GM12878 (cell line): ENCODE results near the gene IGFLR1. TPM values are rescaled to one million over a fixed set of nuclear protein-coding genes. Genes with fewer than 3 reads are reported as not detected.

Experiments
- ATAC-seq: fragments of 200-7000 bp; cut with Tn5 transposase; 3 replicates; pipeline ENCODE4 v1.9.1; 2020; ENCODE audit warnings: mild to moderate bottlenecking, moderate library complexity
- BruUV-seq: library from RNA; stranded (reverse); fragments of 400-500 nt; replicated peaks from 2 replicates; lab custom pipeline; 2021; lab: Mats Ljungman, UMichigan
- CTCF ChIA-PET: fragments of 300-600 bp; sonication (Branson Sonifier 250); formaldehyde crosslinking; extraction: SDS; loops from one replicate; lab custom pipeline; 2021; ENCODE audit warnings: inconsistent platforms; lab: Yijun Ruan, JAX
- POLR2A ChIA-PET: fragments of 350-600 bp; formaldehyde crosslinking; extraction: SDS; loops from one replicate; lab custom pipeline; 2021; ENCODE audit warnings: inconsistent platforms; lab: Charles Lee
- RAD21 ChIA-PET: fragments of 300-600 bp; sonication (Branson Sonifier 250); formaldehyde crosslinking; loops from one replicate; lab custom pipeline; 2023; ENCODE audit warnings: antibody characterized with exemption; ENCODE audit not compliant: unreplicated experiment; lab: Charles Lee
- SMC1A ChIA-PET: fragments of 300-600 bp; sonication (Branson Sonifier 250); formaldehyde crosslinking; loops from one replicate; lab custom pipeline; 2023; ENCODE audit not compliant: unreplicated experiment, uncharacterized antibody; lab: Charles Lee
- DNase-seq: peaks from one replicate; pipeline ENCODE4 v3.0.0-alpha.2; 2011; ENCODE audit warnings: low read depth, low spot score
- FAIRE-seq: peaks from 3 replicates; lab custom pipeline; 2011; peaks lifted over from hg19 to GRCh38; lab: Jason Lieb, UNC
- H2AFZ ChIP-seq: 2 replicates; pipeline ENCODE4 v1.6.0; 2011; ENCODE audit warnings: low read depth, low read length, control low read depth; ENCODE audit not compliant: control insufficient read depth
- H3K27ac ChIP-seq: 2 replicates; pipeline ENCODE4 v1.5.1; 2011; ENCODE audit warnings: control low read depth; ENCODE audit not compliant: control insufficient read depth, insufficient read depth
- H3K27me3 ChIP-seq, 2 experiments: replicated peaks in 1 of 2; 2 replicates each; pipeline versions ENCODE4 v1.6.0 to v1.6.1; 2011; ENCODE audit warnings: low read length in 1 of 2; ENCODE audit not compliant: control insufficient read depth in 2 of 2, insufficient read depth in 2 of 2
- H3K36me3 ChIP-seq, 2 experiments: 2 replicates each; pipeline ENCODE4 v1.5.1; 2011; ENCODE audit warnings: low read length in 1 of 2; ENCODE audit not compliant: control insufficient read depth in 2 of 2, insufficient read depth in 2 of 2
- H3K4me1 ChIP-seq: 2 replicates; pipeline ENCODE4 v1.6.1; 2011; ENCODE audit warnings: mild to moderate bottlenecking, low read length, moderate library complexity, mixed read lengths; ENCODE audit not compliant: control insufficient read depth, insufficient read depth
- H3K4me2 ChIP-seq: 2 replicates; pipeline ENCODE4 v1.6.0; 2011; ENCODE audit warnings: control low read depth; ENCODE audit not compliant: control insufficient read depth, insufficient read depth
- H3K4me3 ChIP-seq: fragments of 200-600 bp; sonication (generic); 2 replicates; pipeline ENCODE4 v1.5.1; 2016
- H3K79me2 ChIP-seq: 2 replicates; pipeline ENCODE4 v1.6.0; 2011; ENCODE audit warnings: low read length; ENCODE audit not compliant: control insufficient read depth, insufficient read depth
- H3K9ac ChIP-seq: 2 replicates; pipeline ENCODE4 v1.8.0; 2011; ENCODE audit warnings: low read length, control low read depth, mixed read lengths; ENCODE audit not compliant: control insufficient read depth, insufficient read depth
- H3K9me3 ChIP-seq: replicated peaks from 3 replicates; pipeline ENCODE4 v1.5.1; 2011; ENCODE audit warnings: mild to moderate bottlenecking, low read length; ENCODE audit not compliant: control insufficient read depth, insufficient read depth
- H4K20me1 ChIP-seq: 2 replicates; pipeline ENCODE4 v1.6.0; 2011; ENCODE audit not compliant: control insufficient read depth, insufficient read depth
- POLR2A ChIP-seq: IDR thresholded peaks from 2 replicates; pipeline ENCODE4 v1.6.1; 2011; ENCODE audit warnings: low read depth, mild to moderate bottlenecking, low read length
- ZNF592 ChIP-seq: fragments of 450-650 bp; IDR thresholded peaks from 2 replicates; pipeline ENCODE4 v1.6.1; 2017; ENCODE audit warnings: mild to moderate bottlenecking, moderate library complexity
- WGBS: methylation state at CpG from one replicate; pipeline ENCODE4 v1.1.6; 2016; ENCODE audit warnings: low lambda C conversion rate; ENCODE audit not compliant: insufficient replicate concordance, insufficient coverage; ENCODE audit errors: missing lambda C conversion rate; 5-methylcytosine and 5-hydroxymethylcytosine counted together
- in situ Hi-C: fragments of 300-500 bp; cut with MboI; formaldehyde crosslinking; loops from 9 replicates; pipeline ENCODE4 v1.14.3; 2018; ENCODE audit warnings: mixed read lengths
- intact Hi-C: fragments of 100-400 bp; cut with micrococcal nuclease; formaldehyde crosslinking; loops from one replicate; pipeline ENCODE4 v1.14.2; 2022; ENCODE audit not compliant: unreplicated experiment
- polyA plus RNA-seq, 11 experiments: library from polyadenylated mRNA; depleted of rRNA in 4 of 11; unstranded in 6 of 11; stranded (reverse) in 5 of 11; fragments of >200 nt; fragmentation: Nextera tagmentation in 4 of 11; fragmentation: Illumina TruSeq in 1 of 11; extraction: Ambion mirVana in 4 of 11; extraction: Trizol in 1 of 11; gene quantifications; 1 replicate in 1 of 11; 2 replicates in 10 of 11; pipeline versions ENCODE4 v1.2.1 to v1.2.3, GENCODE V29; 2011 to 2016; ENCODE audit warnings: inconsistent platforms in 2 of 11, missing spikeins in 2 of 11, low read depth in 1 of 11
- total RNA-seq, 4 experiments: library from RNA; depleted of rRNA in 3 of 4; stranded (reverse); fragments of >200 nt in 3 of 4; fragmentation: Illumina TruSeq in 1 of 4; extraction: Trizol in 1 of 4; gene quantifications; 2 replicates each; pipeline versions ENCODE4 v1.2.1 to v1.2.3, GENCODE V29; 2013 to 2021

Gene IGFLR1
- total and polyA plus RNA-seq, 10 of the 15 experiments (the other 5 are each of a cell fraction or from before 2014, with no cell fraction given), result 2.5 to 39.9 (median 24.8) TPM

- 98% methylated on average over 19 of the region's 19 CpGs for WGBS
- no peak for DNase-seq
- no peak overlapping the region for H3K27ac ChIP-seq
- ChIA-PET SMC1A (no interaction called here), CTCF (interaction anchor here (1.5 kb wide), 1 partner anchor 12 kb away, joined by 3 read pairs; no protein-coding TSS in a partner anchor), RAD21 (no interaction called here), POLR2A (interaction anchor here (0.9 to 1.0 kb wide), 2 partner anchors 10 to 12 kb away, joined by 3 to 4 read pairs; no protein-coding TSS in a partner anchor)
- no peaks in the 10 kb centered on the region; the same call in 1 of the 2 replicates for H4K20me1 ChIP-seq
- no peak for ATAC-seq
- intact Hi-C loops (no loop called here), in situ Hi-C loops (no loop called here)
- no peak overlapping the region for H3K4me2 ChIP-seq
- H3K27me3 ChIP-seq, result no peaks in the 10 kb centered on the region
- H3K36me3 ChIP-seq, result peaks cover 33 to 53% of the 10 kb centered on the region in 2 experiments
- no peaks in the 10 kb centered on the region for H3K79me2 ChIP-seq
- H3K9me3 ChIP-seq, result no peaks in the 10 kb centered on the region
- H2AFZ ChIP-seq, result no peak overlapping the region
- no peak for FAIRE-seq
- BruUV-seq, result no TSS peak
- TF ChIP-seq ZNF592 (no peak), POLR2A (peak; percentile 22; the same call in 1 of the 2 replicates)
- H3K9ac ChIP-seq, result no peak overlapping the region
- H3K4me1 ChIP-seq, result no peaks in the 10 kb centered on the region
- H3K4me3 ChIP-seq, result no peak overlapping the region
These were observed 14.1 kb downstream of the IGFLR1 start for GRCh38 chr19:35727956-35728706.
